ENCODE results near the gene USP24.

GRCh38 chr1:55246331-55246730, 31.2 kb upstream of the USP24 start:
- TF ChIP-seq CTCF (IDR thresholded peaks at IDR 0.05) (no peak), EZH2 (IDR thresholded peaks at IDR 0.05) (no peak), EZH2phosphoT487 (IDR thresholded peaks at IDR 0.05) (no peak)
